Common myeloid progenitor, CD34-positive (primary cell): ENCODE results near the gene FBXO2. TPM values are rescaled to one million over a fixed set of nuclear protein-coding genes. Genes with fewer than 3 reads are reported as not detected.

Experiments
- CTCF ChIA-PET: fragments of 350-600 bp; sonication (Branson Sonifier 250); formaldehyde crosslinking; loops from one replicate; lab custom pipeline; 2021; ENCODE audit warnings: antibody characterized with exemption; lab: Charles Lee
- POLR2A ChIA-PET: fragments of 350-600 bp; sonication (Branson Sonifier 250); formaldehyde crosslinking; loops from one replicate; lab custom pipeline; 2021; ENCODE audit warnings: antibody characterized with exemption; lab: Charles Lee
- DNase-seq, 3 donors: peaks; one replicate each; pipeline versions ENCODE4 v3.0.0 to v3.0.0-alpha.2; 2013
- H3K27ac ChIP-seq, 2 experiments: 1 replicate in 1 of 2; 2 replicates in 1 of 2; pipeline ENCODE4 v1.7.0; 2013; ENCODE audit warnings: inconsistent platforms in 2 of 2, low read length in 2 of 2, mild to moderate bottlenecking in 2 of 2, low read depth in 1 of 2, moderate library complexity in 1 of 2; ENCODE audit not compliant: severe bottlenecking in 2 of 2, insufficient read depth in 1 of 2, poor library complexity in 1 of 2
- H3K27me3 ChIP-seq, 5 experiments: replicated peaks in 2 of 5; 1 replicate in 3 of 5; 2 replicates in 2 of 5; pipeline versions ENCODE4 v1.6.1 to v1.7.0; 2013; ENCODE audit warnings: low read length in 4 of 5, mild to moderate bottlenecking in 2 of 5, moderate library complexity in 2 of 5, inconsistent platforms in 1 of 5; ENCODE audit not compliant: insufficient read depth in 5 of 5, control insufficient read depth in 4 of 5
- H3K36me3 ChIP-seq, 4 experiments: 1 replicate in 2 of 4; 2 replicates in 2 of 4; pipeline versions ENCODE4 v1.6.1 to v1.7.0; 2013; ENCODE audit warnings: low read length in 3 of 4, control low read depth in 1 of 4, mild to moderate bottlenecking in 1 of 4; ENCODE audit not compliant: control insufficient read depth in 4 of 4, insufficient read depth in 4 of 4
- H3K4me1 ChIP-seq, 4 experiments: 1 replicate in 3 of 4; 2 replicates in 1 of 4; pipeline versions ENCODE4 v1.6.1 to v1.7.1; 2013; ENCODE audit warnings: low read length in 3 of 4, mild to moderate bottlenecking in 3 of 4, control low read depth in 1 of 4, inconsistent platforms in 1 of 4, moderate library complexity in 1 of 4; ENCODE audit not compliant: control insufficient read depth in 4 of 4, insufficient read depth in 4 of 4; ENCODE audit errors: control extremely low read depth in 1 of 4
- H3K4me3 ChIP-seq, 7 experiments: 1 replicate in 4 of 7; 2 replicates in 3 of 7; pipeline versions ENCODE4 v1.5.1 to v1.7.0; 2013; ENCODE audit warnings: mild to moderate bottlenecking in 7 of 7, low read length in 6 of 7, moderate library complexity in 6 of 7, inconsistent platforms in 2 of 7, low read depth in 2 of 7, control low read depth in 1 of 7; ENCODE audit not compliant: insufficient read depth in 4 of 7, control insufficient read depth in 1 of 7; ENCODE audit errors: extremely low read depth in 1 of 7
- H3K9me3 ChIP-seq, 5 experiments: 1 replicate in 4 of 5; 2 replicates in 1 of 5; pipeline versions ENCODE4 v1.6.1 to v1.7.1; 2013; ENCODE audit warnings: low read length in 4 of 5, mild to moderate bottlenecking in 2 of 5, inconsistent platforms in 1 of 5, low read depth in 1 of 5, moderate library complexity in 1 of 5; ENCODE audit not compliant: control insufficient read depth in 4 of 5, insufficient read depth in 2 of 5; ENCODE audit errors: control extremely low read depth in 1 of 5
- WGBS: methylation state at CpG from one replicate; pipeline ENCODE4 v1.1.5; 2013; ENCODE audit not compliant: insufficient coverage; 5-methylcytosine and 5-hydroxymethylcytosine counted together
- polyA plus RNA-seq: library from polyadenylated mRNA; unstranded; fragments of 120-200 nt; gene quantifications from one replicate; pipeline ENCODE4 v1.2.1, GENCODE V29; 2013

The FBXO2 gene
- 0.08 TPM for polyA plus RNA-seq

GRCh38 chr1:11654137-11654938 is at the start of gene FBXO2, which contains the start of gene FBXO44:
Gene FBXO2 (minus strand): TSS chr1:11654429. CDS start chr1:11654340, 89 bp downstream.
Gene FBXO44 (plus strand): TSS chr1:11654877. CDS start chr1:11655836, 959 bp downstream.
- Histone ChIP-seq H3K36me3 (peaks cover 0 to 4% (median 0%) of the 10 kb centered on the region in 4 experiments), H3K27ac (no peak within 1 kb of the TSS), H3K4me3 (peak within 1 kb of the TSS; percentile 18 to 75 (median 60)), H3K4me1 (peaks cover 0 to 26% (median 25%) of the 10 kb centered on the region in 4 experiments), H3K27me3 (peaks cover 2 to 38% (median 11%) of the 10 kb centered on the region in 5 experiments), H3K9me3 (no peaks in the 10 kb centered on the region)
- POLR2A ChIA-PET = no interaction called here
- 11% methylated on average over 60 of the region's 94 CpGs for WGBS
- DNase-seq = peak in 1 of 3 donors; percentile 36
- CTCF ChIA-PET = interaction anchor here (0.8 to 4.0 kb wide), 6 partner anchors 8 to 65 kb away, joined by 3 to 14 read pairs (median 3); no protein-coding TSS in a partner anchor

- Histone ChIP-seq H3K27me3 (peaks cover 0 to 47% (median 27%) of the 10 kb centered on the region in 5 experiments), H3K9me3 (no peaks in the 10 kb centered on the region), H3K4me3 (no peak overlapping the region), H3K4me1 (peaks cover 0 to 8% (median 1%) of the 10 kb centered on the region in 4 experiments), H3K36me3 (no peaks in the 10 kb centered on the region), H3K27ac (no peak overlapping the region)
- CTCF ChIA-PET = interaction anchor here (1.0 to 2.2 kb wide), 3 partner anchors 10 to 40 kb away, joined by 3 to 7 read pairs (median 4); partner anchors contain the start of gene FBXO6
- no peak for DNase-seq
- 64% methylated on average over 7 of the region's 8 CpGs for WGBS
- POLR2A ChIA-PET = no interaction called here
Measured at GRCh38 chr1:11703357-11704193, 49.3 kb upstream of the FBXO2 start.

- DNase-seq = no peak
- Histone ChIP-seq H3K4me3 (no peak overlapping the region), H3K36me3 (no peaks in the 10 kb centered on the region), H3K4me1 (peaks cover 0 to 4% (median 0%) of the 10 kb centered on the region in 4 experiments), H3K27ac (no peak overlapping the region), H3K27me3 (peaks cover 0 to 51% (median 28%) of the 10 kb centered on the region in 5 experiments), H3K9me3 (no peaks in the 10 kb centered on the region)
- WGBS = 83% methylated on average over 13 of the region's 15 CpGs
- POLR2A ChIA-PET = no interaction called here
- CTCF ChIA-PET = no interaction called here
Measured at GRCh38 chr1:11701981-11702803, 48.0 kb upstream of the FBXO2 start.

GRCh38 chr1:11701551-11701961 is 47.3 kb upstream of the FBXO2 start:
- peaks cover 0 to 4% (median 0%) of the 10 kb centered on the region in 4 experiments for H3K4me1 ChIP-seq
- DNase-seq = no peak
- WGBS = 60% methylated on average over 13 of the region's 15 CpGs
- POLR2A ChIA-PET = no interaction called here
- CTCF ChIA-PET = interaction anchor here (0.8 kb wide), 1 partner anchor 51 kb away, joined by 3 read pairs; no protein-coding TSS in a partner anchor
- no peaks in the 10 kb centered on the region for H3K9me3 ChIP-seq
- H3K4me3 ChIP-seq = no peak overlapping the region
- H3K27ac ChIP-seq = no peak overlapping the region
- no peaks in the 10 kb centered on the region for H3K36me3 ChIP-seq
- peaks cover 0 to 51% (median 27%) of the 10 kb centered on the region in 5 experiments for H3K27me3 ChIP-seq

- POLR2A ChIA-PET = interaction anchor here (0.6 kb wide), 1 partner anchor 31 kb away, joined by 4 read pairs; no protein-coding TSS in a partner anchor
- H3K9me3 ChIP-seq = no peaks in the 10 kb centered on the region
- H3K27ac ChIP-seq = no peak overlapping the region
- H3K4me1 ChIP-seq = peaks cover 0 to 4% (median 0%) of the 10 kb centered on the region in 4 experiments
- no peaks in the 10 kb centered on the region for H3K36me3 ChIP-seq
- CTCF ChIA-PET = interaction anchor here (0.8 kb wide), 1 partner anchor 50 kb away, joined by 3 read pairs; no protein-coding TSS in a partner anchor
- no peak overlapping the region for H3K4me3 ChIP-seq
- 44% methylated on average over 27 of the region's 34 CpGs for WGBS
- no peak for DNase-seq
- H3K27me3 ChIP-seq = peaks cover 0 to 51% (median 29%) of the 10 kb centered on the region in 5 experiments
Measured at GRCh38 chr1:11700601-11701467, 46.6 kb upstream of the FBXO2 start.
